DMS114 treated with DMSO at 0.1 percent for 48 hours (cell line): ENCODE results near the gene AQR.
"Not testable (repeated sequence)": the region's sequence is repeated elsewhere in the genome, so short reads cannot be mapped to it uniquely, and the experiment has no call there.

Source experiments
- DNase-seq: peaks from one replicate; lab custom pipeline; 2025; ENCODE audit not compliant: unreplicated experiment; lab: John Stamatoyannopoulos, UW

The AQR gene

DNA sequence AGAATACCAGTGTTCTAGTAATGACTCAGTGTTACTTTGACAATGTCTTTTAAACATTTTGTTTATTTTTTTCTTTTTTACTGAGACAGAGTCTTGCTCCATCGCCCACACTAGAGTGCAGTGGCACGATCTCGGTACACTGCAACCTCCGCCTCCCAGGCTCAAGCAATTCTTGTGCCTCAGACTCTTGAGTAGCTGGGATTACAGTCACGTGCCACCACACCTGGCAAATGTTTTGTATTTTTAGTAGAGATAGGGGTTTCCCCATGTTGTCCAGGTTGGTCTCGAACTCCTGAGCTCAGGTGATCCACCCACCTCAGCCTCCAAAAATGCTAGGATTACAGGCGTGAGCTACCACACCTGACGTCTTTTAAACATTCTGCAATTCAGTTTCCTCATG lies 15.7 kb downstream of the AQR start:
- DNase-seq: no peak

DNA sequence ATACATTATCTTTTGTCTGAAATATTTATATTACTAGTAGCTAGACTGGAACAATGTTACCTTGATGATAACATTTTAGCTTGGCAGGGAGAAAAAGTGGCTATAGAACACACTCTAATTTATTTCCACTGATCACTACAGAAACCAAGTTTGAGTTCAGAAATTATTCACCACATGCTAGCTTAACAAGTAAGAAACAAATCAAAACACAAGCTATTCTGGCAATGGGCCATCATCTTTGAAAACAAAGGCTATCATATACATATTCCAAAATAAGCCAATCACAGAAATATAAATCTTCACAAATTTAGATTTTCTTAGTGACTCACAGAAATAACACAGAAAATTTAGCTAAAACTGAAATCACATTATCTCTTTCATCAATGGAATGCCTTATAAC lies 17.1 kb downstream of the AQR start:
- DNase-seq: no peak

GRCh38 chr15:34951993-34952392 lies 17.5 kb downstream of the AQR start:
- DNase-seq: no peak

DNA sequence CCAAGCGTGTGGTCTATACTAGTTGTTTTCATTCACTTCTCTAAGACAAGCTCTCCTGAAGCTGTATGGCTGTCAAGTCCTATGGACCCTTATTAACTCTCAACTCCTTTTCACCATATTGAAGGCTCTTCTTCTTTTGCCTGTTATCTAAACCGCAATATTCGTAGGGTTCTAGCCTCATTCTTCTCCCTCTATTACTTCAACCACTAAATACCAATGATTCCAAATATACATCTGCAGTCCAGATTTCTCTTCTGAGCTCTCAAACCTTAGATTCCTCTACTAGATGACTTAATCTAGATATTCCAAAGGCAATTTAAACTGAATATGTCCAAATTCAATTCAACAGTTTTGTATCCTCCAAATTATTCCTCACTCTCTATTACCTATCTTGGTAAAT lies 24.6 kb downstream of the AQR start:
- no peak for DNase-seq

DNA sequence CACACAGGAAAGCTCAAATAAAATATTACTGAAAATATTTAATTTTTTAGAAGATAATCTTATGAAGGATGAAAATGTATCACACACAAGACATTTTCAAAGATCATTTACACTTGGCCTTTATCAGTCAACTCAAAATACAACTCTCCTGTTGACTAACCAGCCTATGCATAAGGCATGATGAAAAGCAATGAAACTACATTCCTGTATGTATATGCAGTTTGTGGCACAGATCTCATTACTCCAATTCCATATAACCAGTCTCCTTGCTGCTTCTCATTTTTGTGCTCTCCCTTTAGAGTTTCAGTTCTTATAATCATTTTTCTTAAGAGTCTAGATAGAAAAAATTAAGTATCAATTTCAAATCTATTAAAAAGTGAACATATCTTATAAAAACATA lies 25.8 kb downstream of the AQR start:
- no peak for DNase-seq

- DNase-seq: not testable (repeated sequence)
These were observed 26.3 kb downstream of the AQR start for GRCh38 chr15:34943264-34943663.

GRCh38 chr15:34942363-34942762 lies 27.2 kb downstream of the AQR start:
- DNase-seq: no peak

DNA sequence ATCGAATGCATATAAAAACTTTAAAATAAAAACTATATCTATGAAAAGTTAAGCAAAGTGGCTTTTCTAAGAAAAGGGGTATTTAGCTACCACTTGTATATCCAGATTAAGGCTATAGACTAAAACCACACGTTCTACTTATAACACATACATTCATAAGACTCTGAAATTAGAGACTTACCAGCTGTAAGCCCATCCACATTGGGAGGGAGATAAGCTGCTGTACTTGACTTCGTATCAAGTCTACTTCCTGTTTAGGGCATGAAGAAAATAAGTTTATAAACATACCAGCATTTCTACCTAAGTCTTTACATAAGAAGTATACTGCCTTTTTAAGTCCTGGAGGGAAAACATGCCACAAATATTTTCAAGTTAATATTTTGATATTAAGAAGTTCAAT lies 27.7 kb downstream of the AQR start:
- DNase-seq: no peak

- DNase-seq: no peak
These were observed 28.3 kb downstream of the AQR start for GRCh38 chr15:34941185-34941698.

DNA sequence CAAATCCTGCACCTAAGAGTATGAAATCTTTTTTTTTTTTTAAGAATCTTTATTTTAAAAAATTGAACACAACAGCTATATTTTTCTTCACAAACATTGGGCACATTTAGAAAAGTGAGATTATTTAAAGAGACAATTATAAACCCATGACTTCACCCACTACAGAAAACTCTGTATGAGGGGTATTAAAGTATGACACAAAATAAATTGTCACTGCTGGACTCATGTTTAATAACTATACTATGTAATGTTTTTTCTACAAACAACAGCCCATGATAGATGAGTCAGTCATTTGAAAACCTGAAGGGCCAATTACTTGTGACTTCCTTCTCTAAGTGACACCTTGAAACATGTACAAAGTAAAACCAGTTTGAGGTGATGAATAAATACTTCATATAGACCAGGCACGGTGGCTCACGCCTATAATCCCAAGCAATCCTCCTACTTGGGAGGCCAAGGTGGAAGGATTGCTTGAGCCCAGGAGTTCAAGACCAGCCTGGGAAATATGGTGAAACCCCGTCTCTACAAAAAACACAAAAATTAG lies 36.0 kb downstream of the AQR start:
- no peak for DNase-seq

GRCh38 chr15:34928349-34928748 lies 41.2 kb downstream of the AQR start:
- not testable (repeated sequence) for DNase-seq

GRCh38 chr15:34927726-34928125 lies 41.8 kb downstream of the AQR start:
- DNase-seq: no peak

DNA sequence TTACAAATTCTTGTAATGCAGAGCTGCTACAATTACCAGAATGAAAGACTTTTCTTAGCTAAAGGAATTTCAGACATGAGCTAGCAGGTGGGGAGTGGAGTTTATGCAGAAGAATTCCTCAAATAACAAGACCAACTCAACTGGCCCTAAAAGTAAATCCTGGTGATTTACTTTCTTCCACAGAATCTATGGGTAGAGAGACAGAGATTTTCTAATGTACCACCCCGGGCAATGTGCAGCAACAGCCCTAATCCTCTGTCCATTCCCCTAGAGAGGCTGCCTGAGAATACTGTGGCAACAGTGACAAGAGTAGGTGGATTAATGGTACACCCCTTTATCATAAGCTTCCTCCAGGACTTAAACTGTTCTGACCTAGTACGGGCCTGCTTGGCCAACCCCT lies 55.2 kb downstream of the AQR start:
- DNase-seq: no peak

- DNase-seq: no peak
These were observed 64.5 kb downstream of the AQR start for GRCh38 chr15:34905047-34905446.

DNA sequence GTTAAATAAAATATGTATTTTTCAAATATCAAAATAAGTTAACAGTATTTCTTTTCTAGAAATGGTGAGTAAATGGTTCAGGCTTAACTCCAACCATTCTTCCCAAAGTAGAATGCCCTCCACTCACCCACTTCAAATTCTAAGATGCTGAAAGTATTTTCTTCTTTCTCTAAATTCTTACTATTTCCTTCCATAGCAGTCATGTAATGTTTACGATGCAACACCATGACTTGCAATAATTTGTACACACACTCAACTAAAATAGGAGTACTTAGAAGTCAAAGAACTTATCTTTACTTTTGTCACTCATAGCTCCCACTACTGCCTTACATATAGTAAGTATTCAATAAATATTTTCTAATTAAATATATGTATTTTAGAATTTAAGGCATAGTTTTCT lies 65.0 kb downstream of the AQR start:
- no peak for DNase-seq

- DNase-seq: no peak
These were observed 68.8 kb downstream of the AQR start for GRCh38 chr15:34900748-34901147.

- no peak for DNase-seq
These were observed 73.4 kb downstream of the AQR start for GRCh38 chr15:34896183-34896582.

- no peak for DNase-seq
These were observed 75.6 kb downstream of the AQR start for GRCh38 chr15:34893967-34894366.

DNA sequence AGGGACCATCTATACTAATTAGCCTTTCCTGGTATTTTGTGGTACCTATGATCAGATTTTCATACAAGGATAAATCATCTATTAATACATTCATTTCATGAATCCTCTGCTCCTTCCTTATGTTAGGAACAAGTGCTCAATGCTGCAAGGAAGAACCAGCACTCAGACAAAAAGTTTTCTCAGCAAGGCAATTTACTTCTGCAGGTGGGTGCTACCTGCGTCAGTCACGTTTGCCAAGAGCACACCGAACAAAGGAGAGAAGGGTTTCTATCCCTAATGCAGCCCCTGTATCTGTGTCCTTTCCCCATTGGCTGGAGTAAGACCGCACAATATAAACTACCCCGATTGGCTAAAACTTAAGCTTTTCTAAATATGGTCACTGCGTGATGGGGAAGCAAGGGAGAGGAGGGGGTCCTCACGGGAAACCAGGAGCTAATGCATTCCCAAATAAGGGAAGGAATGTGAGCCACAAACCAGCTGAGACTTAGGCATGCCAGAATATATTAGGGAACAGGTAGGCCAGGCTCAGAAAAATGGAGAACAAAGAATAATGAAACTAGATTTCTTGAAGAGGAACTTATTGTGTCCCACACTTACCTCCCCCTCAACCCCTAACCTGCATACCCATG lies 76.5 kb downstream of the AQR start:
- no peak for DNase-seq

GRCh38 chr15:34890424-34890823 lies 79.1 kb downstream of the AQR start:
- no peak for DNase-seq

GRCh38 chr15:34889476-34889875 lies 80.1 kb downstream of the AQR start:
- DNase-seq: no peak

GRCh38 chr15:34886134-34886533 lies 83.4 kb downstream of the AQR start:
- no peak for DNase-seq

- no peak for DNase-seq
These were observed 85.9 kb downstream of the AQR start for GRCh38 chr15:34883633-34884032.
